ENCODE results near the gene APLF. TPM values are rescaled to one million over a fixed set of nuclear protein-coding genes. Genes with fewer than 3 reads are reported as not detected.

The APLF gene
- total and polyA plus RNA-seq, 10 of the 15 experiments (the other 5 are each of a cell fraction or from before 2014, with no cell fraction given) = 0.66 to 2.8 (median 1.8) TPM

- WGBS (ENCODE audit: insufficient coverage, insufficient replicate concordance, low lambda C conversion rate, missing lambda C conversion rate) = 25% methylated on average over 2 of the region's 2 CpGs
- FAIRE-seq (no peak), ATAC-seq (no peak), DNase-seq (ENCODE audit: low read depth, low spot score) (no peak)
- ChIA-PET SMC1A (ENCODE audit: uncharacterized antibody, unreplicated experiment) (no interaction called here), CTCF (interaction anchor here (1.1 to 2.6 kb wide), 2 partner anchors 27 to 81 kb away, joined by 5 to 9 read pairs; no protein-coding TSS in a partner anchor), RAD21 (ENCODE audit: unreplicated experiment) (no interaction called here), POLR2A (no interaction called here)
- no peaks in the 10 kb centered on the region for H3K27me3 ChIP-seq (replicated peaks in 1 of 2; ENCODE audit: control insufficient read depth in 2 of 2, insufficient read depth in 2 of 2, low read length in 1 of 2)
- H3K27ac ChIP-seq (ENCODE audit: control insufficient read depth, insufficient read depth) = no peak overlapping the region
- H3K79me2 ChIP-seq (ENCODE audit: control insufficient read depth, insufficient read depth, low read length) = no peaks in the 10 kb centered on the region
- no peak overlapping the region for H3K4me2 ChIP-seq (ENCODE audit: control insufficient read depth, insufficient read depth)
- H3K4me3 ChIP-seq = no peak overlapping the region
- TF ChIP-seq NKRF (conservative IDR thresholded peaks at IDR 0.05) (no peak), ZBTB11 (CRISPR knock-in tag; IDR thresholded peaks at IDR 0.05) (no peak), E2F4 (IDR thresholded peaks at IDR 0.05; ENCODE audit: low read depth, low read length) (no peak), ESRRA (IDR thresholded peaks at IDR 0.05; ENCODE audit: low read length) (no peak)
- H2AFZ ChIP-seq (ENCODE audit: control insufficient read depth, low read depth, low read length) = no peak overlapping the region
- in situ Hi-C loops (cut with MboI) (no loop called here), intact Hi-C loops (cut with micrococcal nuclease; ENCODE audit: unreplicated experiment) (no loop called here)
- H3K9me3 ChIP-seq (replicated peaks; ENCODE audit: control insufficient read depth, insufficient read depth, low read length) = no peaks in the 10 kb centered on the region
- no peaks in the 10 kb centered on the region for H3K4me1 ChIP-seq (ENCODE audit: control insufficient read depth, insufficient read depth, low read length)
- H3K9ac ChIP-seq (ENCODE audit: control insufficient read depth, insufficient read depth, low read length) = no peak overlapping the region
- H4K20me1 ChIP-seq (ENCODE audit: control insufficient read depth, insufficient read depth) = no peaks in the 10 kb centered on the region
- H3K36me3 ChIP-seq (ENCODE audit: control insufficient read depth in 2 of 2, insufficient read depth in 2 of 2, low read length in 1 of 2) = no peaks in the 10 kb centered on the region
- BruUV-seq (replicated peaks) = no TSS peak
These were observed 47.0 kb downstream of the APLF start for GRCh38 chr2:68514316-68514929.

Measured in GM12878 (cell line).